ENCODE data around the gene SUDS3. TPM values are rescaled to one million over a fixed set of nuclear protein-coding genes. Genes with fewer than 3 reads are reported as not detected.

Gene SUDS3
- total RNA-seq, 1 donor, result 53.5 TPM

GRCh38 chr12:118355843-118356242 is 20.5 kb upstream of the SUDS3 start:
- no peak overlapping the region for H3K4me3 ChIP-seq (ENCODE audit: low read depth, low read length)
- DNase-seq (ENCODE audit: low read depth), result no peak
- TF ChIP-seq CTCF (IDR thresholded peaks at IDR 0.05; ENCODE audit: insufficient read depth, low read depth, low read length), result no peak

DNA sequence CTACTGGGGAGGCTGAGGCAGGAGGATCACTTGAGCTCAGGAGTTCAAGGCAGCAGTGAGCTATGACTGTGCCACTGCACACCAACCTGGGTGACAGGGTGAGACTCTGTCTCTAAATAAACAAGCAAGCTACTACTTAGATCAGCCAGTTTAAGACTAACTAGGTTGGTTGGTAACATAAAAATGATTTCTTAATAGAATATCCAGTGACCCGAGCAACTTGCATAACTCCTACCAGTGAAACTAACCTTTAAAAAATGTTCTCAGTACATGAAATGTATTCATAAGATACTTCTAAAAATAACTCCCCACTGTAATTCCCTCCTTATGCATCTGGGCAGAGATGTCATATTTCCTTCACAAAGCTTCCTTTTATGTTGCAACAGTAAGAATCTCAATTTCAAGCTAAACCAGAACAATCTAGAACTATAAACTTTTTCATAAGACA is 19.5 kb upstream of the SUDS3 start:
- H3K4me3 ChIP-seq (ENCODE audit: low read depth, low read length), result no peak overlapping the region
- TF ChIP-seq CTCF (IDR thresholded peaks at IDR 0.05; ENCODE audit: insufficient read depth, low read depth, low read length), result no peak
- DNase-seq (ENCODE audit: low read depth), result peak; percentile 94

DNA sequence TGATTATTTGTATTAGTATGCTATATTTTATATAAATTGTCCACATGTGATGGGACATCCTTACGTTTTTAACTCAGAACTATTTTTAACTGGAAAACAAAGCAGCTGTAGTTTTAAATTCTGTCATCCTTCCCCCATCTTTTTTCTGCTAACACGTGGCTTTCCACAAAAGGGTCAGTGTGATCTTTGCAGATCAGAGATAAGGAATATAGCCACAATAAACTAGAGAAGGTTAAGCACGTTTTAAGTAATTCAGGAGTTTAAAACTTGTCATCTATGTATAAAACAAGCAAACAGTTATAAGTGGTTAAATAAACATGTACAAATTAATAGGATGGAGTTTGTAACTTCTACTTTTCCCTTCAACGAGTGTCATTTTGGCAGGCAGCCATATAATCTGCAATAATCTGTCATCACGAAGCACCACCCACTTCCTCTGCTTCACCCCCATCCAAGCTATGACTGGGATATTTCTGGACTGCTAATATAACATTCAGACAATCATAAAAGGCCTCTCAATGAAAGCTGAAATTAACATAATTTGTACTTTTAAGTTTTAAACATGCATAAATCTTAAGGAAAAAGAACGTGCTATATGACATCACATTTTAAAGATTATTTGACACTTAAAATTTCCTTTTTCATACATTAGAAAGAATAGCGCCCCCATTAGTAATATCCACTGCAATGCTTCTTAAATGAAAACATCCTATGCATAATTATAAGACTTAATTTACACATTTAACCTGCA is 18.9 kb upstream of the SUDS3 start:
- DNase-seq (ENCODE audit: low read depth), result no peak
- no peak for TF ChIP-seq CTCF (IDR thresholded peaks at IDR 0.05; ENCODE audit: insufficient read depth, low read depth, low read length)
- H3K4me3 ChIP-seq (ENCODE audit: low read depth, low read length), result no peak overlapping the region

GRCh38 chr12:118358008-118358359 is 18.4 kb upstream of the SUDS3 start:
- TF ChIP-seq CTCF (IDR thresholded peaks at IDR 0.05; ENCODE audit: insufficient read depth, low read depth, low read length), result no peak
- H3K4me3 ChIP-seq (ENCODE audit: low read depth, low read length), result no peak overlapping the region

DNA sequence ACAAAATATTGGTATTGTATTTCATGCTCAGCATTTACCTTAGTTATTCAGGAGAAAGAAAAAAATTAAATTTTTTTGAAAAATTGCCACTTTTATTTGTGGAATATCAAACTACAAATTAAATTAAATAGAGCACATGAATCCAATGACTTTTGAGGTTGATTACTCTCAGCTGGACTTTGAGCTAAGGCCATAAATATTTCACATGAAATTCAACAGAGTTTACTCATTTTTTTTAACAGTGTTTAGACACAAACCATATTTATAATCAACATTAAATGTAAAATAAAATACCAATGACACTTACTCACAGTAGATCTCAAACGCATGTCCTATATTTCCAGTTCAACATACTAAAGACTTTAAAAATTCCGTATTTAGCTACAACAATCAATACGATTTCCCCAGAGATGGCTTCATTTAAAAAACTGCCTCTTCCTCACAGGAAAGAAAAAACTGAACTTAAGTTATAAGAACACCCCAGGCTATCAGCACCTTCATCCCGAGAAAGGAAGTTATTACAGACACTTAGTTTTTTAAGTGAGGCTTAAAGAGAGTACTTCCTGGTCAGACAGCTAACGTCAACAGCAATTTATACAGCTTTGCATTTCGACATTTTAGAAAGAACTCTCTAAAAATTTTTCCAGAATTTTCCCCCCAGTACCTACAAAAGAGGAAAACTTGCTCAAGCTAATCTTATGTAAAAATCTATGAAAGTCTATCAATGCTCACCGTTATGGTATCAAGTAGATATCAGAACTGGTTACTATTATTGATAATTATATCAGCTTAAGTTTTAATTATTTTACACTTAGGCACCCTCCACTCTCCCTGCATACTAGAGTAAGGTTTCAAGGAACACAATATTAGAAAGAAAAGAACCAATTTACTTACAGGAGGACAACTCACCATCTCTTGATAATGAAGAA is 17.5 kb upstream of the SUDS3 start:
- TF ChIP-seq CTCF (IDR thresholded peaks at IDR 0.05; ENCODE audit: insufficient read depth, low read depth, low read length), result no peak
- peak; percentile 56 for DNase-seq (ENCODE audit: low read depth)
- no peak overlapping the region for H3K4me3 ChIP-seq (ENCODE audit: low read depth, low read length)

More at GRCh38 chr12:118358008-118358359, 18.4 kb upstream of the SUDS3 start:
- DNase-seq (ENCODE audit: low read depth), result no peak

GRCh38 chr12:118359541-118359915 is 16.8 kb upstream of the SUDS3 start:
- DNase-seq (ENCODE audit: low read depth), result no peak
- TF ChIP-seq CTCF (IDR thresholded peaks at IDR 0.05; ENCODE audit: insufficient read depth, low read depth, low read length), result no peak
- H3K4me3 ChIP-seq (ENCODE audit: low read depth, low read length), result no peak overlapping the region

Data from fibroblast of villous mesenchyme (primary cell).